Measurements from ENCODE around the gene GPR179.
A peak's percentile ranks its signal among the peaks of the same experiment; 100 is the strongest.

Gene GPR179

GRCh38 chr17:38343608-38344419 is at the start of gene GPR179:
Gene GPR179, minus strand, starts transcription at chr17:38343956. Its CDS starts 167 bp downstream, at chr17:38343789.
- DNase-seq: no peak

GRCh38 chr17:38379448-38379847 is 35.7 kb upstream of the GPR179 start:
- DNase-seq: no peak

GRCh38 chr17:38369124-38369886 is 25.5 kb upstream of the GPR179 start:
- no peak for DNase-seq

- no peak for DNase-seq
Measured at GRCh38 chr17:38364741-38365140, 21.0 kb upstream of the GPR179 start.

GRCh38 chr17:38363016-38363415 is 19.3 kb upstream of the GPR179 start:
- no peak for DNase-seq

GRCh38 chr17:38361694-38362465 is 18.1 kb upstream of the GPR179 start:
- DNase-seq: no peak

GRCh38 chr17:38358586-38359513 is 15.1 kb upstream of the GPR179 start:
- DNase-seq: no peak

- no peak for DNase-seq
Measured at GRCh38 chr17:38357486-38358123, 13.8 kb upstream of the GPR179 start.

GRCh38 chr17:38355251-38355650 is 11.5 kb upstream of the GPR179 start:
- DNase-seq: no peak

- DNase-seq: no peak
Measured at GRCh38 chr17:38354466-38354865, 10.7 kb upstream of the GPR179 start.

- DNase-seq: no peak
Measured at GRCh38 chr17:38353668-38354067, 9.9 kb upstream of the GPR179 start.

GRCh38 chr17:38353086-38353604 is 9.4 kb upstream of the GPR179 start:
- no peak for DNase-seq

- no peak for DNase-seq
Measured at GRCh38 chr17:38352245-38353085, 8.7 kb upstream of the GPR179 start.

GRCh38 chr17:38351412-38352222 is 7.9 kb upstream of the GPR179 start, which contains the start of gene SOCS7:
Gene SOCS7, plus strand, starts transcription at chr17:38351844. Its CDS starts 209 bp downstream, at chr17:38352053.
- DNase-seq: peak; percentile 72

GRCh38 chr17:38350035-38350434 is 6.3 kb upstream of the GPR179 start:
- no peak for DNase-seq

- peak; percentile 27 for DNase-seq
Measured at GRCh38 chr17:38349097-38349730, 5.5 kb upstream of the GPR179 start.

GRCh38 chr17:38345743-38346142 is 2.0 kb upstream of the GPR179 start:
- DNase-seq: no peak

- DNase-seq: no peak
Measured at GRCh38 chr17:38344420-38344745, 627 bp upstream of the GPR179 start.

Measured in GOT3 (cell line).